Measurements from ENCODE around the gene MARCHF10.

Gene MARCHF10

DNA sequence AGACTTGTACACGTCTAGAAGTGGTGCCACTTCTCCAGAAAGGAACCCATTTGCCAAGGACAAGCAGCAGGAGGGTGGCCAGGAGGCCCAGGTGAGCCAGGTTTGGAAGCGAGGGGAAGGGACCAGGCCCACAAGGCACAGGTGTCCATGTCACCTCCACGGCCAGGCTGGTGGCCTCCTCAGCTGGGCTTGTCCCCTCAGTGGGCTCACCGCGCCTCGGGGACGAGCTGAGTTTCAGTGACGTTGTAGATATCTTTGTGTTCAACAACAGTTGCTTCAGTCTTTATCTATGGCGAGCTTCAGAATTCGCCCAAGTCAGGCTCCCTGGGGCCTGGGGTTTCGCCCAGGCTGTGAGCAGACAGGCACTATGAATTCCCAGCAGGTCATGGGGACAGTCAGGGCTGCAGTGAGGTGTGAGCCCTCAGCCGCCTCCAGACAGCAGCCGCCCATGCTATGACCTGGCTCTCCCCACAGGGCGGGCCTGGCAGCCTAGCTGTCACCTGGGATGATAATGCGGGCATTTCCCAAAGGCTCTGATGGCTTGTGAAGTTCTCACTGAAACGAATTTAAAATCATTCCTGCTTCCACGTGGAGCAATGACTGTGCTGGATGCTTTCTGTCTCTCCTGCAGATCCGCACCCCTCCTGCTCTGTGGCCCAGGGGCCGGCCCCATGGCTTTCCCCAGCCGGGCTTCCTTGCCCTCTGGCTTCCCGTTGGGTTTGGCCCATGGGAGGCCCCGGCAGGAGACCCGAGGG lies 91.1 kb downstream of the MARCHF10 start:
- Mint-ChIP-seq H3K4me1 (peaks cover 24% of the 10 kb centered on the region), H3K36me3 (ENCODE audit: low read depth) (no peaks in the 10 kb centered on the region), H3K4me3 (no peak overlapping the region), H3K9me3 (no peaks in the 10 kb centered on the region), H3K27ac (no peak overlapping the region), H3K27me3 (peaks cover 27% of the 10 kb centered on the region)
- DNase-seq (no peak), ATAC-seq (no peak)

DNA sequence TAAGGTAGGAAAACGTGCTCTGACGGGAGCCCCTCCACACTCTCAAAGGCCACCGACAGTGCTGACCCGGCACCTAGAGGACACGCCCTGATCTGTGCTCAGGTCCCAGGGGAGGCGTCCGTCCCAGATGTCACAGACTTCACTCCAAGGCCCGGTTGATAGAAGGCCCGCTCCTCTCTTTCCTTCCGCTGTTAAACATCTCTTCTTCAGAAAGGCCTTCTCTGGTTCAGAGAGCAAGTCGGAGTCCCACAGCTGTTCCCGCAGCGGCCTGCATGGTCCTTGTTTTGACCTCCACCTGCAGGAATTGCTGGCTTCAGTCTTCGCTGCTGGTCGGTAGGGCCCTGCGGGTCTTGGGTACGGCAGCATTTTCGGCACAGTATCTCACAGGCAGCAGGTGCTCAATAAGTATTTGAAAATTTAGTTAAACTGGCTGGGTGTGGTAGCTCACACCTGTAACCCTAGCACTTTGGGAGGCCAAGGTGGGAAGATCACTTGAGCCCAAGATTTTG lies 92.2 kb downstream of the MARCHF10 start:
- Mint-ChIP-seq H3K36me3 (ENCODE audit: low read depth) (no peaks in the 10 kb centered on the region), H3K4me3 (no peak overlapping the region), H3K9me3 (no peaks in the 10 kb centered on the region), H3K4me1 (peaks cover 22% of the 10 kb centered on the region), H3K27me3 (peaks cover 22% of the 10 kb centered on the region), H3K27ac (no peak overlapping the region)
- no peak for DNase-seq
- no peak for ATAC-seq

DNA sequence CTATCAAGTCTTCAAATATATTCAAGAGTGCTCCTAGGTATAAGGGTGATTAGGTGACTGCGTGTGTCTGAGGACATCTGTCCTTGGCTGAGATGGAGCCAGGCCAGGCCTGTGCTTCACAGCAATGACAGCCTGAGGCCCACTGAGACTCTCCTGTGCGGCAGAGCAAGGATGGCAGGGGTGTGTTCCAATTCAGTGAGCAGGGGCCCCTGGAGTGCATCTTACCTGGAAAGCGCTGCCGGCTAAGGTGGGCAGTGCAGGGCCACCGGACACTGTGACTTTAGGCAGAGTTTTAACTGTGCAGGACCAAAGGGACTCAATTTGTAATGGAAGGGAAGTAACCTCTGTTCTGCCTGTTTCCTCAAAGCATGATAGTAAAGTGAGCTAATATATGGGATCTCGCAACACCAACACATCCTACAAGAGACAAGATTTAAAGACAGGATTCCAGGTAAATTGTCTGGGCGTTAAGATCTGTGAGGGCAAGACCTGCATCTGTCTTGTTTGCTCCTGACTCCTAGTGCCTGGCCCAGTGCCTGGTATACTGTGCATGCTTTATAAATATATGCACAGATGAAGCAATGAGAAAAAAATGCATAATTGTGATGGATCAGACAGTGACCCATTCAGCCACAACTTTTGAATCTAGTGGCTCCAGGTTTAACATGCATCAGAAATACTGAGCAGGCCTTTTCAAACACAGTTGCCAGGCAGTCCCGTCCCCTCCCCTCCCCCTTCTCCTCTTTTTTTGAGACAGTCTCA lies 93.9 kb downstream of the MARCHF10 start:
- ATAC-seq, result no peak
- no peak overlapping the region for H3K4me3 Mint-ChIP-seq
- no peak overlapping the region for H3K27ac Mint-ChIP-seq
- peaks cover 19% of the 10 kb centered on the region for H3K27me3 Mint-ChIP-seq
- no peaks in the 10 kb centered on the region for H3K36me3 Mint-ChIP-seq (ENCODE audit: low read depth)
- no peak for DNase-seq
- peaks cover 13% of the 10 kb centered on the region for H3K4me1 Mint-ChIP-seq
- H3K9me3 Mint-ChIP-seq, result no peaks in the 10 kb centered on the region

DNA sequence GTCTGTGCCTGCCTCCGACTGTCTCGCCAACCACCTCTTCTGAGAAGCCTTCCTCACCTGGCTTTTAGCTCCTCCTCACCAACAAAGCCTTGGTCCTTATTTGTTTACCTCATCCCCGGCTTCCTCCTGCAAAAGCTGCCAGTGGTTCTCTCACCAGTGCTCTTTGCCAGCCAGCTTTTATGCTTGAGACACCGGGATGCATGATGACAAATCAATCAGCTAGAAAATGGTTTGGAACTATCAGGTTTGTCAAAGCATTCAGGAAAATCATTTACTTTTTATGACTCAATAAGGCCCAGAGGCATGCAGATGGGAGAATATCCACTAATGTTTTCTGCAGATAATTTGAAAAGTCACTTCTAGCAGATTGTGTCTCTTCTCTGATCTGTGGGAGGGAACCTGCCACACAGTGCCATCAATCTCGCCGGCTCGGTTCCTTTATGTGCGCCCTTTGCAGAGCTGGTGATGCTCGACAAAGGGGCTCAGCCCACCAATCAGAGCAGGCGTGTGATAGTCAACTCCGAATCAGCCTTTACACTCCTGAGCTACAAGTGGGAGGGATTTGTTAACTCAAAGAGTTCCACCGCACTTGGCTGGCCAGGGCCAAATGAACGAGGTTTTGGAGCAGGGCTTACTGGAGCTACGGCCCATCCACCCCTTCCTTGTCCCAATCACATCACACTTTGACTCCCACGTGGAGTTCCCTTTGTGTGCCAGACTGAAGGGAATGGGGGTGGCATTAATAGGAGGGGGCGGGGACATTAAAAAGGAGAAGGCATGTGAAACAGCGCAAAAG lies 94.8 kb downstream of the MARCHF10 start:
- no peaks in the 10 kb centered on the region for H3K9me3 Mint-ChIP-seq
- H3K4me1 Mint-ChIP-seq, result peaks cover 6% of the 10 kb centered on the region
- DNase-seq (no peak), ATAC-seq (no peak)
- no peaks in the 10 kb centered on the region for H3K36me3 Mint-ChIP-seq (ENCODE audit: low read depth)
- H3K27me3 Mint-ChIP-seq, result peaks cover 15% of the 10 kb centered on the region
- no peak overlapping the region for H3K4me3 Mint-ChIP-seq
- no peak overlapping the region for H3K27ac Mint-ChIP-seq

DNA sequence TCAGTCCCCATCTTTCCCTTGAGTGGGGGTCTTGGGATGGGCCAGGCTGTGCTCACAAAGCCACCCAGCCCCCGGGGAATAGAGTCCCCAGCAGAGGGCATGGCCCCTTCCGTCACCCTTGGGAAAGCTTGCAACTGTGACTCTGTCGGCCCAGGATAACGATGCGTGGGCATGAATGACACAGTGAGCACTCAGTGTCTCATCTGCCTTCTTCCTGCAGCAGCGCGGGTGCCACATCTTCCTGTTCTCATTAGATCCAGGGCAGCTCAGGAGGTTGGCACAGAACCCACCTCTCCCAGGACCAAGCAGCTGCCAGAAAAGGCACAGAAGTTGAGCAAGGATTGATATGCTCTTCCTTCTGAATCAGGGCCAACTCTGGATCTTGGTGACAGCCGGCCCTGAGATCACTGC lies 95.9 kb downstream of the MARCHF10 start:
- H3K9me3 Mint-ChIP-seq, result no peaks in the 10 kb centered on the region
- ATAC-seq (no peak), DNase-seq (no peak)
- H3K4me1 Mint-ChIP-seq, result peaks cover 2% of the 10 kb centered on the region
- no peak overlapping the region for H3K27ac Mint-ChIP-seq
- H3K4me3 Mint-ChIP-seq, result no peak overlapping the region
- H3K36me3 Mint-ChIP-seq (ENCODE audit: low read depth), result no peaks in the 10 kb centered on the region
- H3K27me3 Mint-ChIP-seq, result peaks cover 15% of the 10 kb centered on the region

DNA sequence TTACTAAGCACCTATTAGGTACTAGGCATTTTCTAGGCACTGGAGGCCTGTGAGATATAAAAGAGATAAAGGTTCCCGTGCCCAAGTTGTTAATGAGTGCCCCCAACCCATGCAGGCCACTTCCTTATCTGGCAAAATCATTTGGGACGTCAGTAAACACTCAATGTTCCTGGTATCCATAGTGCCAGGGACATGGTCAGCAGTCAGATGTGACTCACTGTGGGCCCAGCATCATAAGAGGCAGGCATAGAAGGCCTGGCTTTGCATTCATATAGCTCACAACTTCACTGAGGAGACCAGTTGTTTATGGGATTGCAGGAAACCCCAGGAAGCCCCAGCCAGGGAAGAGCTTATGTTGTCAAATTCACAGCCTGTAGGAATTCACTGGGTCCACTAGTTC lies 99.5 kb downstream of the MARCHF10 start:
- Mint-ChIP-seq H3K27ac (no peak overlapping the region), H3K27me3 (peaks cover 31% of the 10 kb centered on the region), H3K36me3 (ENCODE audit: low read depth) (no peaks in the 10 kb centered on the region), H3K9me3 (no peaks in the 10 kb centered on the region), H3K4me3 (no peak overlapping the region), H3K4me1 (peaks cover 9% of the 10 kb centered on the region)
- DNase-seq (no peak), ATAC-seq (no peak)

DNA sequence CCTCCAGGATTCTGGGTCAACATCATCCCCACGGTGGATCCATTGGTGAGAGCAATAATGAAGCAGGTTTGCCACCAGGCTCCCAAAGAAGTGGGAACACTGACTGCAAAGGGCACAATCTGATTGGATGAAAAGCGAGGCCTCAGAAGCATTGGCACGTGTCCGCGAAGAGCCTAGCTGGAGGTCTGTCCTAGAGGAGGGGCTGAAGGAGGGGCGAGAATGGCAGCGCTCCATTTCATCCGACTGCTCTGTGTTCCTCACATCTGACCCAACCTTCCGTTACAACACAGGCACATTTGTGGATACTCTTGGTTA lies 100.7 kb downstream of the MARCHF10 start:
- no peak overlapping the region for H3K4me3 Mint-ChIP-seq

DNA sequence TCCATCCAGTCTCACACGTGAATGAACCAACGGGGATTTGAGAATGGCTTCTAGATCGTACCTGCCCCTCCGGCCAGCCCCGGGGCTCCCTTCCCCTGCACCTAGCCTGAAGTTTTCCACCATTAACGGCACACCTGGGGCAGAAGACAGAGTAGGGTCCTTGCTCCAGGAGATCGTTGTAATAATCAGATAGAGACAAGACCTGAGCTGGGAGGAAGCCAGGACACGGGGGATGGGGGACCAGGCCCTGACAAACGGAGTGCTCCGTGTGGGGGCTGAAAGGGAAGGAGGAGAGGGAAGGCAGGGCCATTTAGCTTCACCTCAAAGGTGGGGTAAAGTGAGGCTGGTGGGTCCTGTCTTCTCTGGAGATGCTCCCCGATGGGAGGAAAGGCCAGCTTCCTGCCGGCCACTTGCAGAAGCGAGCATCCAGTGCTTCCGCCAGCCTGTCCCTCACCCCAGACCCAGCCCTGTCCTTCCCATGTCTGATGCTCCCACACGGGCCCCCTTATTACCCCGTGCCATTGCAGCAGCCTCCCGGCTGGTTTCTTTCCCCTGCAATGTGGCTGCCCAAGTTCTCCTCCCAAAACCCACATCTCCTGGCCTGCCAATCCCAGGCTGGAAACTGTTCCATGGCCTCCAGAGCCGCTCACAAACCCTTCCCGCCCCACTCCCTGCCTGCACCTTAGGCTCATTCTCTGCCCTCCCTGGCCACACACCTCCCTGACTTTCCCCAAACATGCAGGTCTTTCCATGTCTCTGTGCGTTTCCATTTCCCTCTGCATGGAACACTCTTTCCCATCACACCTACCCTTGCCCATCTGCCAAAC lies 101.3 kb downstream of the MARCHF10 start:
- Mint-ChIP-seq H3K27me3 (peaks cover 29% of the 10 kb centered on the region), H3K36me3 (ENCODE audit: low read depth) (no peaks in the 10 kb centered on the region), H3K9me3 (no peaks in the 10 kb centered on the region), H3K4me3 (no peak overlapping the region), H3K27ac (no peak overlapping the region), H3K4me1 (peaks cover 15% of the 10 kb centered on the region)
- DNase-seq (no peak), ATAC-seq (no peak)

More for the DNA sequence above, 100.7 kb downstream of the MARCHF10 start:
- Mint-ChIP-seq H3K27me3 (peaks cover 29% of the 10 kb centered on the region), H3K36me3 (ENCODE audit: low read depth) (no peaks in the 10 kb centered on the region), H3K27ac (no peak overlapping the region), H3K9me3 (no peaks in the 10 kb centered on the region), H3K4me1 (peaks cover 15% of the 10 kb centered on the region)
- DNase-seq (no peak), ATAC-seq (no peak)

DNA sequence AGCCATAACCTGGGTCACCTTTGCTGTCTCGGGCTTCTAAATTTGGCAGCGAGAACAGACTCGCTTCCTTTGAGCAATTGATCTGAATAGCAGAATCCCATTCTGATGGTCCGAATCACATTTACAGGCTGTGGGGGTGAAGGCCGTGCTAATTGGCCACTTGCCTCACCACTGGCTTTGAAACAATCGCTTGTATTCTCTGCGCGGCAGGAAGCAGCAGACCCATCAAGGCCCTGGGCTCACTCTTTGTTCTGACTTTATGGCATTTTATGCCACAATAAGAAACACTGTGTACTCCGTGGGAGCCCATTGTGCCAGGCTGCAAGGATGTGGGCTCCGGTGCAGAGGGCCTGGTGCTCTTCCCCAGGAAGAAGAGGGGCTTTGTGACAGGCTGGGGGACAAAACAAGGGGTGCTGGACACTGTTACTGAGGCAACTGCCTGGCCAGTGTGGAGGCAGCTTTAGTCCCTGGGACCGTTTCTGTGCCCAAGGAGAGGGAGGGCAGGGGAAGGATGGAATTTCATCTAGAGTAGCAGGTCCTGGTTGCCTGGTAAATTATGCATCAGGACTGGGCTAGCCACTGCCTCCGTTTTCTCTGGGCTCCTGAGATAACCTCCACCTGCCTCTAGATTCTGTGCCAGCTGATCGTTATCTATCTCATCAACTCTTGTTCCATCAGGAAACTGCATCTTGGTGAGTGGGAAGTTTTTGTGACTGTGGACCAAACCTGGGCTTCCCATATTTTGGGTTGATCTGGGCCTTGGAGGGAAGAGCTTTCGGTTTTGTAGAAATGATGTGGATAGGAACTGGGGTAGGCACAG lies 102.1 kb downstream of the MARCHF10 start:
- DNase-seq (no peak), ATAC-seq (no peak)
- Mint-ChIP-seq H3K27ac (no peak overlapping the region), H3K27me3 (peaks cover 27% of the 10 kb centered on the region), H3K4me3 (no peak overlapping the region), H3K9me3 (no peaks in the 10 kb centered on the region), H3K4me1 (peaks cover 15% of the 10 kb centered on the region), H3K36me3 (ENCODE audit: low read depth) (no peaks in the 10 kb centered on the region)

DNA sequence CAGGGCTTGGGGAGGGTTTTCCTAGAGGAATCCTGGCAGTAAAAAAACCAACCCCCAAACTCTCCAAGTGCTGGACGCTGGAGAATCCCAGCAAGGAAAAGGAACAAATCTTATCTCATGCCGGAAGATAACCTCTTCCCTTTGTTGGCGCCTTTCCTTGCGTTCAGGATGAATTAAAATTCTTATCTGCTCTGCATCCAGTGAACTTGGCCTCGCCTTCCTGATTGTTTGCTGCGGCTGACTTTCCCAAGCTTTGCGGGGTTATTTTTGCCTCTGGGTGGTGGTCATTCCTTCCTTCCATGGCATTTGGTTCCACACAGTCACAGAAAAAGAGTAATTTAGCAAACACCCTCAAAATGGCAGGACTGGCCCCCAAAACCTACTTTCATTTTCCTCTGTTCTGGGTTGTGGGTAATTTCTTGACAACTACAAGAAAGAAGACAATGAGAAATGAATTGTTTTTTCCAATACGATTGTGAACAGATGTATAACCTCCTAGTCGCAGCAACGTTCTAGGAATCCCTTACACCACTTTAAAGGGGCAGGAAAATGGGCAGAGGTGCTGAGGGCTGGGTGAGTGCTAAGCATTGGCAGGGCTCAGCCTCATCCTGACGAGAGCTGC lies 102.8 kb downstream of the MARCHF10 start:
- H3K4me3 Mint-ChIP-seq, result peak overlapping the region; percentile 51
- no peaks in the 10 kb centered on the region for H3K36me3 Mint-ChIP-seq (ENCODE audit: low read depth)
- H3K27ac Mint-ChIP-seq, result no peak overlapping the region
- H3K4me1 Mint-ChIP-seq, result peaks cover 15% of the 10 kb centered on the region
- DNase-seq (no peak), ATAC-seq (peak; percentile 30)
- H3K27me3 Mint-ChIP-seq, result peaks cover 27% of the 10 kb centered on the region
- no peaks in the 10 kb centered on the region for H3K9me3 Mint-ChIP-seq

GRCh38 chr17:62704381-62704971 lies 103.6 kb downstream of the MARCHF10 start:
- Mint-ChIP-seq H3K36me3 (ENCODE audit: low read depth) (no peaks in the 10 kb centered on the region), H3K9me3 (no peaks in the 10 kb centered on the region), H3K4me3 (peak overlapping the region; percentile 71), H3K27ac (no peak overlapping the region), H3K4me1 (peaks cover 15% of the 10 kb centered on the region), H3K27me3 (peaks cover 27% of the 10 kb centered on the region)
- no peak for ATAC-seq
- no peak for DNase-seq

DNA sequence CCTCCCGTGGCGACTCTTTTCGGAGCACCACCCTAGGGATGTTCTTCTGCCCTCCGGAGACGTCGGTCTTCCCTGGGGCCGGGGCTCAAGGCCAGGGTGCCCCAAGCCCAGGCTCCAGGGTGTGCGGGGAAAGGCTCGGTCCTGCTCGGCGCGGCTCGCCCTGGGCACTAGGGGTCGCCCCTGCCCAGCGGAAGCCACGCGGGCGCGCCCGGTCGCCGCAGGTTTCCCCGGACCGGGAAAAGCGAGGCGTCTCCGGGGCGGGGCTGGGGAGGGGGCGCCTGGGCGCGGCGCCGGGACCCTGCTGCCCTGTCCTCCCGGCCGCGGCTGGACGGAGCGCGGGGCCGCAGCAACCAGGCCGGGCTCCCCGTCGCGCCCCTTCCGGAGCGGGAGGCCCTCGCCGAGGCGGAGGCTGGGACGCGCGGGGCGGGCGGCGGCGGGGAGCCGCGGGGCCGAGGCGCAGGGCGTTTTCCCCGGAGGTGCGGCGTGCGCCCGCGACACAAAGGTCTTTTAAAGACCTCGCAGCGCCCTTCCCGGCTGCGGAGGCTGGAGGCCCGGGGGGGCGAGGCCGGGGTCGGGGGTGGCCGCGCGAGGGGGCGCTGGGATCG lies 104.2 kb downstream of the MARCHF10 start:
- DNase-seq (peak; percentile 77), ATAC-seq (peak; percentile 87)
- Mint-ChIP-seq H3K27me3 (peaks cover 27% of the 10 kb centered on the region), H3K9me3 (no peaks in the 10 kb centered on the region), H3K4me3 (peak overlapping the region; percentile 11), H3K4me1 (peaks cover 15% of the 10 kb centered on the region), H3K36me3 (ENCODE audit: low read depth) (no peaks in the 10 kb centered on the region), H3K27ac (no peak overlapping the region)

Measured in activated naive CD8-positive, alpha-beta T cell treated with anti-CD3 and anti-CD28 coated beads, Interleukin-2, amount 50 U/mL, for 24 hours (primary cell).